Measurements from ENCODE around the gene ZNF224. TPM values are rescaled to one million over a fixed set of nuclear protein-coding genes. Genes with fewer than 3 reads are reported as not detected.

Gene ZNF224
- total RNA-seq, result 10 to 100 TPM; 19.8 to 21.1 TPM

GRCh38 chr19:44093931-44094765 is at the start of gene ZNF224:
TSS of gene ZNF224 (plus strand) at chr19:44094361. CDS start at chr19:44097874, 3,513 bp downstream.
- peak within 1 kb of the TSS; percentile 85 for H3K4me3 ChIP-seq
- intact Hi-C loops (cut with DNase I), result no loop called here
- H3K27ac ChIP-seq, result peak within 1 kb of the TSS; percentile 71
- H3K27me3 ChIP-seq, result no peaks in the 10 kb centered on the region
- H3K4me1 ChIP-seq, result no peaks in the 10 kb centered on the region
- H3K9ac ChIP-seq (ENCODE audit: low read depth in 2 of 2, low read length in 2 of 2), result peak within 1 kb of the TSS; percentile 87 to 89
- TF ChIP-seq CTCF (IDR thresholded peaks at IDR 0.05), result no peak
- H3K9me3 ChIP-seq, result no peaks in the 10 kb centered on the region
- peaks cover 9% of the 10 kb centered on the region for H3K36me3 ChIP-seq
- peak; percentile 96 for DNase-seq

GRCh38 chr19:44050740-44051649 is 43.2 kb upstream of the ZNF224 start:
- Histone ChIP-seq H3K4me3 (peak overlapping the region; percentile 69), H3K4me1 (peaks cover 6% of the 10 kb centered on the region), H3K27me3 (no peaks in the 10 kb centered on the region), H3K27ac (peak overlapping the region; percentile 80), H3K9me3 (no peaks in the 10 kb centered on the region), H3K9ac (ENCODE audit: low read depth in 2 of 2, low read length in 2 of 2) (peak overlapping the region in 1 of 2 donors; percentile 70), H3K36me3 (peaks cover 4% of the 10 kb centered on the region)
- intact Hi-C loops (cut with DNase I), result no loop called here
- peak; percentile 58 for DNase-seq
- no peak for TF ChIP-seq CTCF (IDR thresholded peaks at IDR 0.05)

GRCh38 chr19:44051650-44052402 is 42.3 kb upstream of the ZNF224 start, which contains the start of gene ZNF223:
TSS of gene ZNF223 (plus strand) at chr19:44052036. CDS start at chr19:44055177, 3,141 bp downstream.
- peak; percentile 98 for DNase-seq
- H3K9ac ChIP-seq (ENCODE audit: low read depth in 2 of 2, low read length in 2 of 2), result peak within 1 kb of the TSS; percentile 13 to 77
- H3K27me3 ChIP-seq, result no peaks in the 10 kb centered on the region
- H3K36me3 ChIP-seq, result peaks cover 4% of the 10 kb centered on the region
- H3K9me3 ChIP-seq, result no peaks in the 10 kb centered on the region
- peak within 1 kb of the TSS; percentile 80 for H3K27ac ChIP-seq
- peaks cover 6% of the 10 kb centered on the region for H3K4me1 ChIP-seq
- intact Hi-C loops (cut with DNase I), result no loop called here
- no peak for TF ChIP-seq CTCF (IDR thresholded peaks at IDR 0.05)
- peak within 1 kb of the TSS; percentile 69 for H3K4me3 ChIP-seq

- peaks cover 4% of the 10 kb centered on the region for H3K36me3 ChIP-seq
Observed at GRCh38 chr19:44055870-44056269, 38.3 kb upstream of the ZNF224 start.

More at GRCh38 chr19:44055870-44056269, 38.3 kb upstream of the ZNF224 start:
- no peak for TF ChIP-seq CTCF (IDR thresholded peaks at IDR 0.05)
- H3K4me3 ChIP-seq, result no peak overlapping the region
- H3K27ac ChIP-seq, result no peak overlapping the region
- H3K4me1 ChIP-seq, result no peaks in the 10 kb centered on the region
- DNase-seq, result no peak
- intact Hi-C loops (cut with DNase I), result no loop called here
- H3K27me3 ChIP-seq, result no peaks in the 10 kb centered on the region
- H3K9me3 ChIP-seq, result no peaks in the 10 kb centered on the region
- H3K9ac ChIP-seq (ENCODE audit: low read depth in 2 of 2, low read length in 2 of 2), result no peak overlapping the region

Data from colonic mucosa (tissue), 4 donors.